Measurements from ENCODE around the gene IRAK3. TPM values are rescaled to one million over a fixed set of nuclear protein-coding genes. Genes with fewer than 3 reads are reported as not detected.

Gene IRAK3
- total and polyA plus RNA-seq, 8 donors: 18.5 to 71.7 (median 35.7) TPM

DNA sequence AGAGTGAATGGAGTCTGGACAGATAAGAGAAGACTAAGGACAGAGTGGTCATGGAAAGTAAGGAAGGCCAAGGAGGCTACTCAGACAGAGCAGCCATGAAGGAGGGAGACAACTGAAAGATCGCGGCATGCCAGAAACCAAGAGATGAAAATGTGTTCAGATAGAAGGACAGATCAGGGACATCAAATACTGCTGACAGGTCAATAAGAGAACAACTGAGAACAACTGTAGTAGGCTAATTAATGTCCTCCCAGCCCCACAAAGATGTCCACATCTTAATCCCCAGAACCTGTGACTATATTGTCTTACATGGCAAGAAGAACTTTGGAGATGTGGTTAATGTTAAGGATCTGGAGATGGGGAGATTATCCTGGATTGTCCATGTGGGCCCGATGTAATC lies 98.3 kb downstream of the IRAK3 start:
- Histone ChIP-seq H3K36me3 (no peaks in the 10 kb centered on the region), H3K4me3 (no peak overlapping the region), H3K27me3 (no peaks in the 10 kb centered on the region), H3K9me3 (no peaks in the 10 kb centered on the region), H3K27ac (no peak overlapping the region), H3K4me1 (no peaks in the 10 kb centered on the region)
- DNase-seq (no peak), ATAC-seq (no peak)
- intact Hi-C loops (cut with DNase I): no loop called here
- TF ChIP-seq, protein P1, sequence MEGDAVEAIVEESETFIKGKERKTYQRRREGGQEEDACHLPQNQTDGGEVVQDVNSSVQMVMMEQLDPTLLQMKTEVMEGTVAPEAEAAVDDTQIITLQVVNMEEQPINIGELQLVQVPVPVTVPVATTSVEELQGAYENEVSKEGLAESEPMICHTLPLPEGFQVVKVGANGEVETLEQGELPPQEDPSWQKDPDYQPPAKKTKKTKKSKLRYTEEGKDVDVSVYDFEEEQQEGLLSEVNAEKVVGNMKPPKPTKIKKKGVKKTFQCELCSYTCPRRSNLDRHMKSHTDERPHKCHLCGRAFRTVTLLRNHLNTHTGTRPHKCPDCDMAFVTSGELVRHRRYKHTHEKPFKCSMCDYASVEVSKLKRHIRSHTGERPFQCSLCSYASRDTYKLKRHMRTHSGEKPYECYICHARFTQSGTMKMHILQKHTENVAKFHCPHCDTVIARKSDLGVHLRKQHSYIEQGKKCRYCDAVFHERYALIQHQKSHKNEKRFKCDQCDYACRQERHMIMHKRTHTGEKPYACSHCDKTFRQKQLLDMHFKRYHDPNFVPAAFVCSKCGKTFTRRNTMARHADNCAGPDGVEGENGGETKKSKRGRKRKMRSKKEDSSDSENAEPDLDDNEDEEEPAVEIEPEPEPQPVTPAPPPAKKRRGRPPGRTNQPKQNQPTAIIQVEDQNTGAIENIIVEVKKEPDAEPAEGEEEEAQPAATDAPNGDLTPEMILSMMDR (IDR thresholded peaks at IDR 0.05): no peak

GRCh38 chr12:66288121-66288520 lies 99.1 kb downstream of the IRAK3 start:
- Histone ChIP-seq H3K36me3 (no peaks in the 10 kb centered on the region), H3K9me3 (no peaks in the 10 kb centered on the region), H3K27me3 (no peaks in the 10 kb centered on the region), H3K4me3 (no peak overlapping the region), H3K4me1 (no peaks in the 10 kb centered on the region), H3K27ac (no peak overlapping the region)
- DNase-seq: no peak
- intact Hi-C loops (cut with DNase I): no loop called here
- TF ChIP-seq, protein P1 (IDR thresholded peaks at IDR 0.05): no peak
- ATAC-seq: no peak

GRCh38 chr12:66289485-66289884 lies 100.5 kb downstream of the IRAK3 start:
- TF ChIP-seq, protein P1 (IDR thresholded peaks at IDR 0.05): no peak
- DNase-seq (no peak), ATAC-seq (no peak)
- Histone ChIP-seq H3K9me3 (no peaks in the 10 kb centered on the region), H3K36me3 (no peaks in the 10 kb centered on the region), H3K27me3 (no peaks in the 10 kb centered on the region), H3K4me1 (no peaks in the 10 kb centered on the region), H3K4me3 (no peak overlapping the region), H3K27ac (no peak overlapping the region)
- intact Hi-C loops (cut with DNase I): no loop called here

- Histone ChIP-seq H3K9me3 (no peaks in the 10 kb centered on the region), H3K27me3 (no peaks in the 10 kb centered on the region), H3K4me3 (no peak overlapping the region), H3K4me1 (no peaks in the 10 kb centered on the region), H3K36me3 (no peaks in the 10 kb centered on the region), H3K27ac (no peak overlapping the region)
- TF ChIP-seq, protein P1 (IDR thresholded peaks at IDR 0.05): no peak
- ATAC-seq (no peak), DNase-seq (no peak)
- intact Hi-C loops (cut with DNase I): no loop called here
These were observed 101.7 kb downstream of the IRAK3 start for GRCh38 chr12:66290716-66291200.

DNA sequence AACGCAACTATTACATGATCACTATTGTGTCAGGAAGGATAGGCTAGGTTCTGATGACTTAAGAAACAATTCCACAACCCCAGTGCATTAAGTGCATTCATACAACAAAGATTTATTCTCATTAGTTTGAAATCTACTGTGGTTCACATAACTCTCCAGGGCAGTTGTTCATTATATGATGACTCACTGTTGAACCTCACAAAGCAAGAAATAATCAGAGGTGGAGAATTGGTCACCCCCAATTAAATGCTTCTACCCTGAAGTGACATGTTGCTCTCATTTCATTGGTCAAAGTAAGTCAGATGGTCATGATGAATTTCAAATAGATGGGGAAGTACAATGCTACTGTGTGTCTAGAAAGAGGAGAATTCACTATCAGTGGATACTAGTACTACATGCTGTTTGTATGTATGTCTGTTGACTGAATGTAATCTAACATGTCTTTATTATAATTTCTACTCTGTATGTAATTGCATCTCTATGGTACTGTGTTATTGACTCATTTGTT lies 107.2 kb downstream of the IRAK3 start:
- H3K4me1 ChIP-seq: peaks cover 0 to under 1% of the 10 kb centered on the region in 2 donors
- H3K27ac ChIP-seq: no peak overlapping the region
- no peak for DNase-seq
- H3K4me3 ChIP-seq: no peak overlapping the region
- no peaks in the 10 kb centered on the region for H3K36me3 ChIP-seq
- intact Hi-C loops (cut with DNase I): no loop called here
- H3K9me3 ChIP-seq: no peaks in the 10 kb centered on the region
- TF ChIP-seq, protein P1 (IDR thresholded peaks at IDR 0.05): no peak
- H3K27me3 ChIP-seq: no peaks in the 10 kb centered on the region
- no peak for ATAC-seq
